ENCODE results near the gene ZNF862.

ZNF862 gene

DNA sequence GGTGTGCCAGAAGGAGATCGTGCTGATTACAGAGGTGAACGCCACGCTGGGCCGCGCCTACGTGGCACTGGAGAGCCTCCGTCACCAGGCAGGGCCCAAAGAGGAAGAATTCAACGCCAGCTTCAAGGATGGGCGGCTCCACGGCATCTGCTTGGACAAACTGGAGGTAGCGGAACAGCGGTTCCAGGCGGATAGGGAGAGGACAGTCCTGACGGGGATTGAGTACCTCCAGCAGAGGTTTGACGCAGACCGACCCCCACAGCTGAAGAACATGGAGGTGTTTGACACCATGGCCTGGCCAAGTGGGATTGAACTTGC, 23.5 kb downstream of the ZNF862 start:
- 95% methylated on average over 16 of the region's 16 CpGs for WGBS (ENCODE audit: insufficient coverage)

GRCh38 chr7:149862156-149862555, 24.0 kb downstream of the ZNF862 start:
- Histone ChIP-seq H3K36me3 (ENCODE audit: control insufficient read depth in 4 of 4, insufficient read depth in 4 of 4, low read length in 3 of 4) (peaks cover 0 to 50% (median 16%) of the 10 kb centered on the region in 4 experiments), H3K4me1 (ENCODE audit: control extremely low read depth in 1 of 4, control insufficient read depth in 4 of 4, insufficient read depth in 4 of 4, low read length in 3 of 4) (peaks cover 1 to 45% (median 38%) of the 10 kb centered on the region in 4 experiments), H3K9me3 (ENCODE audit: control extremely low read depth in 1 of 5, control insufficient read depth in 4 of 5, insufficient read depth in 2 of 5, low read depth in 1 of 5, low read length in 4 of 5) (no peaks in the 10 kb centered on the region), H3K27me3 (replicated peaks in 2 of 5; ENCODE audit: control insufficient read depth in 4 of 5, insufficient read depth in 5 of 5, low read length in 4 of 5) (no peaks in the 10 kb centered on the region), H3K4me3 (ENCODE audit: control insufficient read depth in 1 of 7, extremely low read depth in 1 of 7, insufficient read depth in 4 of 7, low read depth in 2 of 7, low read length in 6 of 7) (no peak overlapping the region), H3K27ac (ENCODE audit: insufficient read depth in 1 of 2, low read depth in 1 of 2, low read length in 2 of 2, poor library complexity in 1 of 2, severe bottlenecking in 2 of 2) (no peak overlapping the region)
- POLR2A ChIA-PET, result no interaction called here
- CTCF ChIA-PET, result interaction anchor here (1.3 to 3.4 kb wide), 6 partner anchors 9 to 55 kb away, joined by 3 to 20 read pairs (median 6); partner anchors contain the start of gene ZNF862
- no peak for DNase-seq
- WGBS (ENCODE audit: insufficient coverage), result 94% methylated on average over 18 of the region's 18 CpGs

More for the DNA sequence above, 23.5 kb downstream of the ZNF862 start:
- CTCF ChIA-PET, result interaction anchor here (1.2 to 3.4 kb wide), 7 partner anchors 9 to 55 kb away, joined by 3 to 20 read pairs (median 5); partner anchors contain the start of gene ZNF862
- Histone ChIP-seq H3K9me3 (ENCODE audit: control extremely low read depth in 1 of 5, control insufficient read depth in 4 of 5, insufficient read depth in 2 of 5, low read depth in 1 of 5, low read length in 4 of 5) (no peaks in the 10 kb centered on the region), H3K27ac (ENCODE audit: insufficient read depth in 1 of 2, low read depth in 1 of 2, low read length in 2 of 2, poor library complexity in 1 of 2, severe bottlenecking in 2 of 2) (no peak overlapping the region), H3K27me3 (replicated peaks in 2 of 5; ENCODE audit: control insufficient read depth in 4 of 5, insufficient read depth in 5 of 5, low read length in 4 of 5) (no peaks in the 10 kb centered on the region), H3K4me1 (ENCODE audit: control extremely low read depth in 1 of 4, control insufficient read depth in 4 of 4, insufficient read depth in 4 of 4, low read length in 3 of 4) (peaks cover 0 to 41% (median 33%) of the 10 kb centered on the region in 4 experiments), H3K36me3 (ENCODE audit: control insufficient read depth in 4 of 4, insufficient read depth in 4 of 4, low read length in 3 of 4) (peaks cover 0 to 50% (median 16%) of the 10 kb centered on the region in 4 experiments), H3K4me3 (ENCODE audit: control insufficient read depth in 1 of 7, extremely low read depth in 1 of 7, insufficient read depth in 4 of 7, low read depth in 2 of 7, low read length in 6 of 7) (no peak overlapping the region)
- no peak for DNase-seq
- POLR2A ChIA-PET, result no interaction called here

DNA sequence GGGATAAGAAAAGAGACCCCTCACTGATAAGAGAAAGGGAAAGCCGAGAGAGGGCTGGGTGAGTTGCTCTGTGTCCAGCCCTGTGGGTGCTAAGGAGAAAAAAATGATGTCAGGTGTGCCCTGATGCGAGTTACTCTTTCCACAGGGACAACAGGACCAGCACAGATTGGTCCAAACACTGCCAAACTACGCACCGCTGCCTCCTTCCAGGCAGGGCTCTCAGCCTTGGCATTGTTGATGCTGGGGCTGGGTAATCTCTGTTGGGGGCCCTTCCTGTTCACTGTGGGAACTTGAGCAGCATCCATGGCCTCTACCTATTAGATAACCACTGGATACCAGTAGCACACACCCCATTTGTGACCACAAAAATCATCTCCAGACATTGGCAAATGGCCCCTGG, 25.3 kb downstream of the ZNF862 start:
- WGBS (ENCODE audit: insufficient coverage), result no CpG with 5 or more reads among the region's 4 CpGs
- Histone ChIP-seq H3K4me3 (ENCODE audit: control insufficient read depth in 1 of 7, extremely low read depth in 1 of 7, insufficient read depth in 4 of 7, low read depth in 2 of 7, low read length in 6 of 7) (no peak overlapping the region), H3K9me3 (ENCODE audit: control extremely low read depth in 1 of 5, control insufficient read depth in 4 of 5, insufficient read depth in 2 of 5, low read depth in 1 of 5, low read length in 4 of 5) (no peaks in the 10 kb centered on the region), H3K4me1 (ENCODE audit: control extremely low read depth in 1 of 4, control insufficient read depth in 4 of 4, insufficient read depth in 4 of 4, low read length in 3 of 4) (peaks cover 5 to 57% (median 51%) of the 10 kb centered on the region in 4 experiments), H3K27me3 (replicated peaks in 2 of 5; ENCODE audit: control insufficient read depth in 4 of 5, insufficient read depth in 5 of 5, low read length in 4 of 5) (no peaks in the 10 kb centered on the region), H3K27ac (ENCODE audit: insufficient read depth in 1 of 2, low read depth in 1 of 2, low read length in 2 of 2, poor library complexity in 1 of 2, severe bottlenecking in 2 of 2) (no peak overlapping the region), H3K36me3 (ENCODE audit: control insufficient read depth in 4 of 4, insufficient read depth in 4 of 4, low read length in 3 of 4) (peaks cover 0 to 50% (median 16%) of the 10 kb centered on the region in 4 experiments)
- POLR2A ChIA-PET, result no interaction called here
- CTCF ChIA-PET, result interaction anchor here (1.6 to 1.8 kb wide), 2 partner anchors 19 to 25 kb away, joined by 4 to 6 read pairs; partner anchors contain the start of gene ZNF862
- no peak for DNase-seq

- peak overlapping the region in 1 of 2 experiments; percentile 0 for H3K27ac ChIP-seq (ENCODE audit: insufficient read depth in 1 of 2, low read depth in 1 of 2, low read length in 2 of 2, poor library complexity in 1 of 2, severe bottlenecking in 2 of 2)
- peaks cover 5 to 62% (median 56%) of the 10 kb centered on the region in 4 experiments for H3K4me1 ChIP-seq (ENCODE audit: control extremely low read depth in 1 of 4, control insufficient read depth in 4 of 4, insufficient read depth in 4 of 4, low read length in 3 of 4)
- DNase-seq, result no peak
- ChIA-PET POLR2A (no interaction called here), CTCF (no interaction called here)
- H3K4me3 ChIP-seq (ENCODE audit: control insufficient read depth in 1 of 7, extremely low read depth in 1 of 7, insufficient read depth in 4 of 7, low read depth in 2 of 7, low read length in 6 of 7), result no peak overlapping the region
- WGBS (ENCODE audit: insufficient coverage), result 88% methylated on average over 5 of the region's 8 CpGs
- no peaks in the 10 kb centered on the region for H3K27me3 ChIP-seq (replicated peaks in 2 of 5; ENCODE audit: control insufficient read depth in 4 of 5, insufficient read depth in 5 of 5, low read length in 4 of 5)
- peaks cover 0 to 50% (median 16%) of the 10 kb centered on the region in 4 experiments for H3K36me3 ChIP-seq (ENCODE audit: control insufficient read depth in 4 of 4, insufficient read depth in 4 of 4, low read length in 3 of 4)
- H3K9me3 ChIP-seq (ENCODE audit: control extremely low read depth in 1 of 5, control insufficient read depth in 4 of 5, insufficient read depth in 2 of 5, low read depth in 1 of 5, low read length in 4 of 5), result no peaks in the 10 kb centered on the region
These were observed 25.8 kb downstream of the ZNF862 start for GRCh38 chr7:149864023-149864422.

DNA sequence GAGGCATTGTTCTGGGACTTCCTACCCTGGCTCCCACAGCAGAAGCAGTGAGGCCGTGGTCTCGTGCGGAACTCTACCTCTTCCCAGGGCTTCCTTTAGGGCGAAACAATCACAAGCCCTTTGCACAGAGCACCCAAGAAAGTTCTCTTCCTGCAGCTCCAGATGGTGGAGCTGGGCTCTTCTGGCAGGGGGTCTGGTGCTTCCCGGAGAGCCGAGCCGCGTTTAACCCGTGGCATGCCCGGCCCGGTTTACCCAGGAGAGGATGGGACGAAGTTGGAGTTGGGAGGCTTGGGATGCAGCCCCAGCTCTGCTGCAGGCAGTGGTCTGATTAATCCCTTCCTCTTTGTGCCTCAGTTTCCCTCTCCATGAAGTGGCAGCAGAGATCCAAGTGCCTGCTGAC, 26.6 kb downstream of the ZNF862 start:
- H3K4me3 ChIP-seq (ENCODE audit: control insufficient read depth in 1 of 7, extremely low read depth in 1 of 7, insufficient read depth in 4 of 7, low read depth in 2 of 7, low read length in 6 of 7), result no peak overlapping the region
- CTCF ChIA-PET, result interaction anchor here (1.6 kb wide), 1 partner anchor 20 kb away, joined by 5 read pairs; no protein-coding TSS in a partner anchor
- peaks cover 10 to 70% (median 64%) of the 10 kb centered on the region in 4 experiments for H3K4me1 ChIP-seq (ENCODE audit: control extremely low read depth in 1 of 4, control insufficient read depth in 4 of 4, insufficient read depth in 4 of 4, low read length in 3 of 4)
- H3K27ac ChIP-seq (ENCODE audit: insufficient read depth in 1 of 2, low read depth in 1 of 2, low read length in 2 of 2, poor library complexity in 1 of 2, severe bottlenecking in 2 of 2), result no peak overlapping the region
- no peak for DNase-seq
- H3K9me3 ChIP-seq (ENCODE audit: control extremely low read depth in 1 of 5, control insufficient read depth in 4 of 5, insufficient read depth in 2 of 5, low read depth in 1 of 5, low read length in 4 of 5), result no peaks in the 10 kb centered on the region
- no peaks in the 10 kb centered on the region for H3K27me3 ChIP-seq (replicated peaks in 2 of 5; ENCODE audit: control insufficient read depth in 4 of 5, insufficient read depth in 5 of 5, low read length in 4 of 5)
- peaks cover 0 to 43% (median 15%) of the 10 kb centered on the region in 4 experiments for H3K36me3 ChIP-seq (ENCODE audit: control insufficient read depth in 4 of 4, insufficient read depth in 4 of 4, low read length in 3 of 4)
- POLR2A ChIA-PET, result no interaction called here
- 88% methylated on average over 4 of the region's 12 CpGs for WGBS (ENCODE audit: insufficient coverage)

- no peaks in the 10 kb centered on the region for H3K27me3 ChIP-seq (replicated peaks in 2 of 5; ENCODE audit: control insufficient read depth in 4 of 5, insufficient read depth in 5 of 5, low read length in 4 of 5)
- peak; percentile 52 to 74 (median 65) for DNase-seq
- WGBS (ENCODE audit: insufficient coverage), result 8% methylated on average over 5 of the region's 7 CpGs
- POLR2A ChIA-PET, result no interaction called here
- peaks cover 11 to 77% (median 71%) of the 10 kb centered on the region in 4 experiments for H3K4me1 ChIP-seq (ENCODE audit: control extremely low read depth in 1 of 4, control insufficient read depth in 4 of 4, insufficient read depth in 4 of 4, low read length in 3 of 4)
- H3K27ac ChIP-seq (ENCODE audit: insufficient read depth in 1 of 2, low read depth in 1 of 2, low read length in 2 of 2, poor library complexity in 1 of 2, severe bottlenecking in 2 of 2), result peak overlapping the region in 1 of 2 experiments; percentile 37
- CTCF ChIA-PET, result interaction anchor here (0.6 to 1.6 kb wide), 3 partner anchors 19 to 689 kb away, joined by 3 to 5 read pairs (median 4); no protein-coding TSS in a partner anchor
- peak overlapping the region in 2 of 7 experiments; percentile 0 to 35 for H3K4me3 ChIP-seq (ENCODE audit: control insufficient read depth in 1 of 7, extremely low read depth in 1 of 7, insufficient read depth in 4 of 7, low read depth in 2 of 7, low read length in 6 of 7)
- no peaks in the 10 kb centered on the region for H3K9me3 ChIP-seq (ENCODE audit: control extremely low read depth in 1 of 5, control insufficient read depth in 4 of 5, insufficient read depth in 2 of 5, low read depth in 1 of 5, low read length in 4 of 5)
- H3K36me3 ChIP-seq (ENCODE audit: control insufficient read depth in 4 of 4, insufficient read depth in 4 of 4, low read length in 3 of 4), result peaks cover 0 to 37% (median 12%) of the 10 kb centered on the region in 4 experiments
These were observed 27.3 kb downstream of the ZNF862 start for GRCh38 chr7:149865437-149865836.

- ChIA-PET CTCF (interaction anchor here (1.5 to 1.6 kb wide), 2 partner anchors 18 to 32 kb away, joined by 4 to 5 read pairs; no protein-coding TSS in a partner anchor), POLR2A (no interaction called here)
- Histone ChIP-seq H3K27ac (ENCODE audit: insufficient read depth in 1 of 2, low read depth in 1 of 2, low read length in 2 of 2, poor library complexity in 1 of 2, severe bottlenecking in 2 of 2) (peak overlapping the region in 1 of 2 experiments; percentile 40), H3K9me3 (ENCODE audit: control extremely low read depth in 1 of 5, control insufficient read depth in 4 of 5, insufficient read depth in 2 of 5, low read depth in 1 of 5, low read length in 4 of 5) (no peaks in the 10 kb centered on the region), H3K36me3 (ENCODE audit: control insufficient read depth in 4 of 4, insufficient read depth in 4 of 4, low read length in 3 of 4) (peaks cover 0 to 29% (median 5%) of the 10 kb centered on the region in 4 experiments), H3K4me3 (ENCODE audit: control insufficient read depth in 1 of 7, extremely low read depth in 1 of 7, insufficient read depth in 4 of 7, low read depth in 2 of 7, low read length in 6 of 7) (peak overlapping the region in 3 of 7 experiments; percentile 6 to 34 (median 29)), H3K4me1 (ENCODE audit: control extremely low read depth in 1 of 4, control insufficient read depth in 4 of 4, insufficient read depth in 4 of 4, low read length in 3 of 4) (peaks cover 11 to 84% (median 77%) of the 10 kb centered on the region in 4 experiments), H3K27me3 (replicated peaks in 2 of 5; ENCODE audit: control insufficient read depth in 4 of 5, insufficient read depth in 5 of 5, low read length in 4 of 5) (no peaks in the 10 kb centered on the region)
- DNase-seq, result no peak
- WGBS (ENCODE audit: insufficient coverage), result 73% methylated on average over 14 of the region's 16 CpGs
These were observed 28.1 kb downstream of the ZNF862 start for GRCh38 chr7:149866139-149866778.
